GM12878 (cell line): Measurements from ENCODE around the gene PACS1. TPM values are rescaled to one million over a fixed set of nuclear protein-coding genes. Genes with fewer than 3 reads are reported as not detected.

Experiments
- ATAC-seq: fragments of 200-7000 bp; cut with Tn5 transposase; 3 replicates; pipeline ENCODE4 v1.9.1; 2020; ENCODE audit warnings: mild to moderate bottlenecking, moderate library complexity
- BruUV-seq: library from RNA; stranded (reverse); fragments of 400-500 nt; replicated peaks from 2 replicates; lab custom pipeline; 2021; lab: Mats Ljungman, UMichigan
- CTCF ChIA-PET: fragments of 300-600 bp; sonication (Branson Sonifier 250); formaldehyde crosslinking; extraction: SDS; loops from one replicate; lab custom pipeline; 2021; ENCODE audit warnings: inconsistent platforms; lab: Yijun Ruan, JAX
- POLR2A ChIA-PET: fragments of 350-600 bp; formaldehyde crosslinking; extraction: SDS; loops from one replicate; lab custom pipeline; 2021; ENCODE audit warnings: inconsistent platforms; lab: Charles Lee
- RAD21 ChIA-PET: fragments of 300-600 bp; sonication (Branson Sonifier 250); formaldehyde crosslinking; loops from one replicate; lab custom pipeline; 2023; ENCODE audit warnings: antibody characterized with exemption; ENCODE audit not compliant: unreplicated experiment; lab: Charles Lee
- SMC1A ChIA-PET: fragments of 300-600 bp; sonication (Branson Sonifier 250); formaldehyde crosslinking; loops from one replicate; lab custom pipeline; 2023; ENCODE audit not compliant: unreplicated experiment, uncharacterized antibody; lab: Charles Lee
- DNase-seq: peaks from one replicate; pipeline ENCODE4 v3.0.0-alpha.2; 2011; ENCODE audit warnings: low read depth, low spot score
- FAIRE-seq: peaks from 3 replicates; lab custom pipeline; 2011; peaks lifted over from hg19 to GRCh38; lab: Jason Lieb, UNC
- H2AFZ ChIP-seq: 2 replicates; pipeline ENCODE4 v1.6.0; 2011; ENCODE audit warnings: low read depth, low read length, control low read depth; ENCODE audit not compliant: control insufficient read depth
- H3K27ac ChIP-seq: 2 replicates; pipeline ENCODE4 v1.5.1; 2011; ENCODE audit warnings: control low read depth; ENCODE audit not compliant: control insufficient read depth, insufficient read depth
- H3K27me3 ChIP-seq, 2 experiments: replicated peaks in 1 of 2; 2 replicates each; pipeline versions ENCODE4 v1.6.0 to v1.6.1; 2011; ENCODE audit warnings: low read length in 1 of 2; ENCODE audit not compliant: control insufficient read depth in 2 of 2, insufficient read depth in 2 of 2
- H3K36me3 ChIP-seq, 2 experiments: 2 replicates each; pipeline ENCODE4 v1.5.1; 2011; ENCODE audit warnings: low read length in 1 of 2; ENCODE audit not compliant: control insufficient read depth in 2 of 2, insufficient read depth in 2 of 2
- H3K4me1 ChIP-seq: 2 replicates; pipeline ENCODE4 v1.6.1; 2011; ENCODE audit warnings: mild to moderate bottlenecking, low read length, moderate library complexity, mixed read lengths; ENCODE audit not compliant: control insufficient read depth, insufficient read depth
- H3K4me2 ChIP-seq: 2 replicates; pipeline ENCODE4 v1.6.0; 2011; ENCODE audit warnings: control low read depth; ENCODE audit not compliant: control insufficient read depth, insufficient read depth
- H3K4me3 ChIP-seq: fragments of 200-600 bp; sonication (generic); 2 replicates; pipeline ENCODE4 v1.5.1; 2016
- H3K79me2 ChIP-seq: 2 replicates; pipeline ENCODE4 v1.6.0; 2011; ENCODE audit warnings: low read length; ENCODE audit not compliant: control insufficient read depth, insufficient read depth
- H3K9ac ChIP-seq: 2 replicates; pipeline ENCODE4 v1.8.0; 2011; ENCODE audit warnings: low read length, control low read depth, mixed read lengths; ENCODE audit not compliant: control insufficient read depth, insufficient read depth
- H3K9me3 ChIP-seq: replicated peaks from 3 replicates; pipeline ENCODE4 v1.5.1; 2011; ENCODE audit warnings: mild to moderate bottlenecking, low read length; ENCODE audit not compliant: control insufficient read depth, insufficient read depth
- H4K20me1 ChIP-seq: 2 replicates; pipeline ENCODE4 v1.6.0; 2011; ENCODE audit not compliant: control insufficient read depth, insufficient read depth
- ATF2 ChIP-seq: IDR thresholded peaks from 2 replicates; pipeline ENCODE4 v1.6.1; 2012; ENCODE audit warnings: low read length, inconsistent platforms
- ATF3 ChIP-seq: IDR thresholded peaks from 2 replicates; pipeline ENCODE4 v1.6.1; 2011; ENCODE audit warnings: low read depth, mild to moderate bottlenecking, low read length, moderate library complexity, borderline replicate concordance; ENCODE audit errors: extremely low read depth
- ELK1 ChIP-seq: IDR thresholded peaks from 2 replicates; pipeline ENCODE4 v1.6.1; 2012; ENCODE audit warnings: low read depth, low read length, improper control_type of control experiment
- HSF1 ChIP-seq: fragments of 150-350 bp; IDR thresholded peaks from 2 replicates; pipeline ENCODE4 v1.6.1; 2014; ENCODE audit warnings: mild to moderate bottlenecking, low read depth, low read length
- JUND ChIP-seq: IDR thresholded peaks from 2 replicates; pipeline ENCODE4 v1.6.1; 2012; ENCODE audit warnings: low read depth, mild to moderate bottlenecking, low read length, improper control_type of control experiment, moderate library complexity
- NRF1 ChIP-seq: conservative IDR thresholded peaks from 2 replicates; pipeline ENCODE4 v1.6.1; 2011; ENCODE audit warnings: mild to moderate bottlenecking, low read depth, low read length, improper control_type of control experiment
- POLR2AphosphoS2 ChIP-seq: IDR thresholded peaks from 2 replicates; pipeline ENCODE4 v1.6.1; 2011; ENCODE audit warnings: low read depth, mild to moderate bottlenecking, low read length, improper control_type of control experiment, moderate library complexity
- RELA ChIP-seq: fragments of 450-650 bp; IDR thresholded peaks from 2 replicates; pipeline ENCODE4 v1.8.0; 2014; ENCODE audit warnings: borderline replicate concordance; ENCODE audit not compliant: partially characterized antibody
- SUZ12 ChIP-seq: fragments of 200-600 bp; sonication (generic); IDR thresholded peaks from one replicate; pipeline ENCODE4 v1.6.1; 2018; ENCODE audit warnings: antibody characterized with exemption, mild to moderate bottlenecking; ENCODE audit not compliant: unreplicated experiment
- ZNF207 ChIP-seq: fragments of 450-650 bp; IDR thresholded peaks from 2 replicates; pipeline ENCODE4 v1.6.1; 2014; ENCODE audit warnings: antibody characterized with exemption, mild to moderate bottlenecking, borderline replicate concordance
- ZNF622 ChIP-seq: fragments of 450-650 bp; IDR thresholded peaks from 2 replicates; pipeline ENCODE4 v1.6.1; 2017; ENCODE audit warnings: mild to moderate bottlenecking, inconsistent platforms
- ZZZ3 ChIP-seq: IDR thresholded peaks from 2 replicates; pipeline ENCODE4 v1.6.1; 2011; ENCODE audit warnings: low read depth; ENCODE audit not compliant: control insufficient read depth, insufficient read length
- in situ Hi-C: fragments of 300-500 bp; cut with MboI; formaldehyde crosslinking; loops from 9 replicates; pipeline ENCODE4 v1.14.3; 2018; ENCODE audit warnings: mixed read lengths
- intact Hi-C: fragments of 100-400 bp; cut with micrococcal nuclease; formaldehyde crosslinking; loops from one replicate; pipeline ENCODE4 v1.14.2; 2022; ENCODE audit not compliant: unreplicated experiment
- polyA plus RNA-seq, 11 experiments: library from polyadenylated mRNA; depleted of rRNA in 4 of 11; unstranded in 6 of 11; stranded (reverse) in 5 of 11; fragments of >200 nt; fragmentation: Nextera tagmentation in 4 of 11; fragmentation: Illumina TruSeq in 1 of 11; extraction: Ambion mirVana in 4 of 11; extraction: Trizol in 1 of 11; gene quantifications; 1 replicate in 1 of 11; 2 replicates in 10 of 11; pipeline versions ENCODE4 v1.2.1 to v1.2.3, GENCODE V29; 2011 to 2016; ENCODE audit warnings: inconsistent platforms in 2 of 11, missing spikeins in 2 of 11, low read depth in 1 of 11
- total RNA-seq, 4 experiments: library from RNA; depleted of rRNA in 3 of 4; stranded (reverse); fragments of >200 nt in 3 of 4; fragmentation: Illumina TruSeq in 1 of 4; extraction: Trizol in 1 of 4; gene quantifications; 2 replicates each; pipeline versions ENCODE4 v1.2.1 to v1.2.3, GENCODE V29; 2013 to 2021

Gene PACS1
- total and polyA plus RNA-seq, 10 of the 15 experiments (the other 5 are each of a cell fraction or from before 2014, with no cell fraction given), result 1.1 to 74.3 (median 17.9) TPM

GRCh38 chr11:66226101-66226500 is 156.0 kb downstream of the PACS1 start:
- no peaks in the 10 kb centered on the region for H3K9me3 ChIP-seq
- SMC1A ChIA-PET, result interaction anchor here (0.5 to 1.1 kb wide), 3 partner anchors 11 to 89 kb away, joined by 3 read pairs; partner anchors contain the start of gene YIF1A
- POLR2A ChIA-PET, result no interaction called here
- ATAC-seq, result no peak
- no peaks in the 10 kb centered on the region for H3K27me3 ChIP-seq
- intact Hi-C loops, result no loop called here
- RAD21 ChIA-PET, result no interaction called here
- no peak for DNase-seq
- CTCF ChIA-PET, result interaction anchor here (1.0 to 2.3 kb wide), 4 partner anchors 42 to 160 kb away, joined by 3 to 7 read pairs (median 5); no protein-coding TSS in a partner anchor
- BruUV-seq, result no TSS peak
- H3K79me2 ChIP-seq, result no peaks in the 10 kb centered on the region
- TF ChIP-seq HSF1, result no peak
- TF ChIP-seq SUZ12, result no peak
- no peak for TF ChIP-seq ATF2
- TF ChIP-seq ZZZ3, result no peak
- no peak for TF ChIP-seq ZNF622
- TF ChIP-seq ATF3, result no peak
- TF ChIP-seq RELA, result no peak
- TF ChIP-seq JUND, result no peak
- no peak for TF ChIP-seq ELK1
- TF ChIP-seq NRF1, result no peak
- TF ChIP-seq POLR2AphosphoS2, result no peak
- TF ChIP-seq ZNF207, result no peak
- H3K4me3 ChIP-seq, result no peak overlapping the region
- peaks cover 1 to 34% of the 10 kb centered on the region in 2 experiments; a peak in 3 of 4 replicates for H3K36me3 ChIP-seq
- H3K9ac ChIP-seq, result no peak overlapping the region
- no peak overlapping the region for H3K27ac ChIP-seq
- in situ Hi-C loops, result no loop called here
- H3K4me2 ChIP-seq, result no peak overlapping the region
- peaks cover 14% of the 10 kb centered on the region for H3K4me1 ChIP-seq
- H4K20me1 ChIP-seq, result no peaks in the 10 kb centered on the region
- H2AFZ ChIP-seq, result no peak overlapping the region
- no peak for FAIRE-seq
